Spleen (tissue), 13 donors: Measurements from ENCODE around the gene ERBB2. TPM values are rescaled to one million over a fixed set of nuclear protein-coding genes. Genes with fewer than 3 reads are reported as not detected.

Experiments used
- DNase-seq: peaks from one replicate; pipeline ENCODE4 v3.0.0-alpha.2; 2020
- H3K27ac ChIP-seq, 8 donors: fragments of 200-600 bp; sonication (generic) in 7 of 8; 1 replicate in 4 of 8; 2 replicates in 4 of 8; pipeline versions ENCODE4 v1.5.0 to v1.8.0; 2016 to 2021; ENCODE audit warnings: inconsistent platforms in 4 of 8, mild to moderate bottlenecking in 4 of 8, moderate library complexity in 1 of 8
- H3K27me3 ChIP-seq, 7 donors: fragments of 200-600 bp; sonication (generic) in 6 of 7; replicated peaks in 1 of 7; 1 replicate in 4 of 7; 2 replicates in 3 of 7; pipeline versions ENCODE4 v1.5.0 to v1.8.0; 2016 to 2021; ENCODE audit warnings: inconsistent platforms in 3 of 7, mild to moderate bottlenecking in 1 of 7
- H3K36me3 ChIP-seq, 6 donors: fragments of 200-600 bp; sonication (generic) in 5 of 6; 1 replicate in 4 of 6; 2 replicates in 2 of 6; pipeline versions ENCODE4 v1.5.0 to v1.8.0; 2016 to 2021; ENCODE audit warnings: inconsistent platforms in 2 of 6
- H3K4me1 ChIP-seq, 6 donors: fragments of 200-600 bp; sonication (generic) in 5 of 6; 1 replicate in 3 of 6; 2 replicates in 3 of 6; pipeline versions ENCODE4 v1.5.0 to v1.8.0; 2016 to 2021; ENCODE audit warnings: inconsistent platforms in 3 of 6
- H3K4me3 ChIP-seq, 8 donors: fragments of 200-600 bp; sonication (generic) in 7 of 8; 1 replicate in 4 of 8; 2 replicates in 4 of 8; pipeline versions ENCODE4 v1.5.0 to v1.8.0; 2016 to 2021; ENCODE audit warnings: inconsistent platforms in 4 of 8, mild to moderate bottlenecking in 4 of 8, moderate library complexity in 2 of 8
- H3K9me3 ChIP-seq, 8 donors: fragments of 200-600 bp; sonication (generic) in 7 of 8; 1 replicate in 4 of 8; 2 replicates in 4 of 8; pipeline versions ENCODE4 v1.5.0 to v1.8.0; 2016 to 2021; ENCODE audit warnings: inconsistent platforms in 4 of 8
- POLR2A ChIP-seq, 3 donors: fragments of 450-650 bp; IDR thresholded peaks; one replicate each; pipeline ENCODE4 v1.5.1; 2017; ENCODE audit warnings: antibody characterized with exemption in 3 of 3, mild to moderate bottlenecking in 1 of 3
- POLR2AphosphoS5 ChIP-seq, 3 donors: sonication (generic); formaldehyde crosslinking; IDR thresholded peaks; one replicate each; pipeline ENCODE4 v1.5.1; 2017; ENCODE audit warnings: antibody characterized with exemption in 3 of 3
- WGBS, 5 donors: extraction: QIAGEN DNeasy Blood & Tissue Kit in 3 of 5; methylation state at CpG; one replicate each; pipeline versions ENCODE4 v1.1.5 to v1.1.7; 2013 to 2018; 5-methylcytosine and 5-hydroxymethylcytosine counted together
- intact Hi-C: fragments of 100-400 bp; cut with DNase I; formaldehyde crosslinking; loops from one replicate; pipeline ENCODE4 v1.15.0; 2023; ENCODE audit warnings: low total_unique reads
- long read RNA-seq, 2 donors: transcript quantifications; one replicate each; lab custom pipeline, GENCODE V29; 2026
- polyA plus RNA-seq, 3 donors: library from polyadenylated mRNA; stranded (reverse); fragments of 200-250 nt; gene quantifications; one replicate each; pipeline ENCODE4 v1.2.1, GENCODE V29; 2013
- total RNA-seq, 7 donors: library from RNA; depleted of rRNA in 3 of 7; stranded (reverse); fragments of >200 nt in 3 of 7; fragmentation: NEBNext Ultra II Directional in 4 of 7; extraction: Animal tissue kit (Norgen Biotek cat#: 25700) in 4 of 7; gene quantifications; one replicate each; pipeline versions ENCODE4 v1.1.0 to v1.2.1, GENCODE V29; 2016 to 2021
- TF ChIP-seq, protein P1 (sequence below), 11 experiments: fragments of 200-600 bp in 7 of 11; fragments of 450-650 bp in 4 of 11; sonication (generic) in 4 of 11; IDR thresholded peaks in 8 of 11; conservative IDR thresholded peaks in 3 of 11; 1 replicate in 7 of 11; 2 replicates in 4 of 11; pipeline versions ENCODE4 v1.4.0 to v1.8.0; 2016 to 2021; ENCODE audit warnings: antibody characterized with exemption in 11 of 11, inconsistent platforms in 4 of 11, mild to moderate bottlenecking in 1 of 11
- donor health status: healthy with polysubstance abuse.
- donor health status: DM: no; HTN: no; CAD: no; lungs with moderate emphysema.
- donor health status: DM: no; HTN: no; CAD: no.
- donor health status: Bipolar disorder and iron deficiency.
- donor health status: healthy.
- donor health status: DM: no; HTN: no; CAD: no.
- donor health status: DM: yes; HTN: yes; CAD: no.

The ERBB2 gene
- total RNA-seq, result 10 to 100 TPM in 5 of 7 donors, 1 to 10 TPM in 2; 8.5 to 15.9 (median 13.8) TPM
- polyA plus RNA-seq, result 1 to 10 TPM; 3.4 to 6.6 (median 4.3) TPM
- long read RNA-seq, donor 1, partial matches to known transcripts, result 8 of 8 reads
- long read RNA-seq, donor 1, other reads (novel, unspliced or antisense), result 0 of 8 reads
- long read RNA-seq, donor 2, full-length matches to known transcripts, result 3 of 51 reads
- long read RNA-seq, donor 2, partial matches to known transcripts, result 13 of 51 reads
- long read RNA-seq, donor 2, other reads (novel, unspliced or antisense), result 35 of 51 reads

DNA sequence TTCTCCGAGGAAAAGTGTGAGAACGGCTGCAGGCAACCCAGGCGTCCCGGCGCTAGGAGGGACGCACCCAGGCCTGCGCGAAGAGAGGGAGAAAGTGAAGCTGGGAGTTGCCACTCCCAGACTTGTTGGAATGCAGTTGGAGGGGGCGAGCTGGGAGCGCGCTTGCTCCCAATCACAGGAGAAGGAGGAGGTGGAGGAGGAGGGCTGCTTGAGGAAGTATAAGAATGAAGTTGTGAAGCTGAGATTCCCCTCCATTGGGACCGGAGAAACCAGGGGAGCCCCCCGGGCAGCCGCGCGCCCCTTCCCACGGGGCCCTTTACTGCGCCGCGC lies at the start of gene ERBB2:
TSS of gene ERBB2 (plus strand) at position 247 of the 330 bp plus-strand sequence. CDS start 175 bp downstream, outside the sequence.
- DNase-seq, result no peak
- Histone ChIP-seq H3K36me3 (peaks cover 0 to 6% (median 0%) of the 10 kb centered on the region in 6 donors), H3K4me3 (peak within 1 kb of the TSS; percentile 31 to 66 (median 42)), H3K27me3 (peaks cover 0 to 40% (median 24%) of the 10 kb centered on the region in 7 donors), H3K27ac (peak within 1 kb of the TSS in 6 of 8 donors; percentile 10 to 70 (median 51)), H3K4me1 (peaks cover 0 to 22% (median 5%) of the 10 kb centered on the region in 6 donors), H3K9me3 (no peaks in the 10 kb centered on the region)
- intact Hi-C loops, result no loop called here
- peak; percentile 37 to 62 (median 41) for TF ChIP-seq POLR2AphosphoS5 (IDR thresholded peaks at IDR 0.05)
- TF ChIP-seq, protein P1, sequence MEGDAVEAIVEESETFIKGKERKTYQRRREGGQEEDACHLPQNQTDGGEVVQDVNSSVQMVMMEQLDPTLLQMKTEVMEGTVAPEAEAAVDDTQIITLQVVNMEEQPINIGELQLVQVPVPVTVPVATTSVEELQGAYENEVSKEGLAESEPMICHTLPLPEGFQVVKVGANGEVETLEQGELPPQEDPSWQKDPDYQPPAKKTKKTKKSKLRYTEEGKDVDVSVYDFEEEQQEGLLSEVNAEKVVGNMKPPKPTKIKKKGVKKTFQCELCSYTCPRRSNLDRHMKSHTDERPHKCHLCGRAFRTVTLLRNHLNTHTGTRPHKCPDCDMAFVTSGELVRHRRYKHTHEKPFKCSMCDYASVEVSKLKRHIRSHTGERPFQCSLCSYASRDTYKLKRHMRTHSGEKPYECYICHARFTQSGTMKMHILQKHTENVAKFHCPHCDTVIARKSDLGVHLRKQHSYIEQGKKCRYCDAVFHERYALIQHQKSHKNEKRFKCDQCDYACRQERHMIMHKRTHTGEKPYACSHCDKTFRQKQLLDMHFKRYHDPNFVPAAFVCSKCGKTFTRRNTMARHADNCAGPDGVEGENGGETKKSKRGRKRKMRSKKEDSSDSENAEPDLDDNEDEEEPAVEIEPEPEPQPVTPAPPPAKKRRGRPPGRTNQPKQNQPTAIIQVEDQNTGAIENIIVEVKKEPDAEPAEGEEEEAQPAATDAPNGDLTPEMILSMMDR (IDR thresholded peaks at IDR 0.05 in 8 of 11, conservative IDR thresholded peaks at IDR 0.05 in 3 of 11), result no peak
- 12 to 18% (median 16%) methylated on average over 12 to 20 of the region's 20 CpGs for WGBS, 5 donors

DNA sequence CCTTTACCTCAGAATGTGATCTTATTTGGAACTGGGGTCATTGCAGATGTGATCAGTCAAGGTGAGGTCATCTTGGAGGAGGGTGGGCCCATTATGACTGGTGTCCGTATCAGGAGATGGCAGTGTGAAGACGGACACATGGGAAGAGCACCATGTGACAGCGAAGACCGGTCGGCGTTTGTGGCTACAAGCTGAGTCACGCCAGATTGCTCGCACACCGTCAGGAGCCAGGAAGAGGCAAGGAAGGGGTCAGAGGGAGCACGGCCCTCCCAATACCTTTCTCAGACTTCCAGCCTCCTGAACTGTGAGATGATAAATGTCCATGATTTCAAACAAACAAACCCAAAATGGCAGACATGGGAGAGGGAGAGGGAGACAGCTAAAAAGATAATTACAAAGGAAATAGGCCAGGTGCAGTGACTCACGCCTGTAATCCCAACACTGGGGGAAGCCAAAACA lies 49.7 kb upstream of the ERBB2 start:
- no peak for TF ChIP-seq POLR2A (IDR thresholded peaks at IDR 0.05)
- TF ChIP-seq, protein P1 (IDR thresholded peaks at IDR 0.05 in 8 of 11, conservative IDR thresholded peaks at IDR 0.05 in 3 of 11), result no peak
- TF ChIP-seq POLR2AphosphoS5 (IDR thresholded peaks at IDR 0.05), result peak in 1 of 3 donors; percentile 4
- H3K36me3 ChIP-seq, result peaks cover 0 to 76% (median 3%) of the 10 kb centered on the region in 6 donors
- H3K27ac ChIP-seq, result no peak overlapping the region
- H3K9me3 ChIP-seq, result no peaks in the 10 kb centered on the region
- intact Hi-C loops, result no loop called here
- H3K27me3 ChIP-seq, result no peaks in the 10 kb centered on the region
- DNase-seq, result no peak
- no peak overlapping the region for H3K4me3 ChIP-seq
- 83 to 92% (median 91%) methylated on average over 11 of the region's 11 CpGs for WGBS, 5 donors
- peaks cover 0 to 95% (median 25%) of the 10 kb centered on the region in 6 donors for H3K4me1 ChIP-seq

DNA sequence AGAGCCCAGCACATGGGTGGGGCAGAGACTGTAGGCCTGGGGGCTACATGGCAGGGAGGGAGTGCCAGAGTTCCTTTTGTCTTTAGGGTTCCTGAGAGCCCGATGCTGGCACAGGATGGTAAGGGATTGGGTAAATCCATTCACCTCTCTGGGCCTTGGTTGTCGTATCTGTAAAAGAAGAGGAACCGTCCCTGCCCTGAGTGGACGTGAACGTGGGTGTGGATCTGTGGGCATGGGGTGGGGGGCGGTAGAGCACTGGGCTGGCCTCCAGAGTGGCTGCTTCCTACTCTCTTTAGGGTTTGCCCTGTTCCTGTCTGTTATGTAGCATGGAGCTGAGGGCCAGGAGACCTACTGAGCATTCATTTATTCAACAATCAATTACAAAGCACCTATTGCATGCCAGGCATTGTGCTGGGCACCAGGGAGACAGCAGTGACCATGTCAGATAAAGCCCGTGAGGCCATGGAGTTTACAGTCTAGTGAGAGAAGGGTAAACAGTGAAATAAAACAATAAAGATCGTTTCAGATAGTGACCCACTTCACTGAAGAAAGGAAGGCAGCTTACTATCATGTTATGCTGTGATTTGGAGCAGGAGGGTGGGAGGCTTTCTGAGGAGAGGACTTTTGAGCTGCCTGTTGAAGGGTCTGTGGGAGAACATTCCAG lies 47.8 kb upstream of the ERBB2 start:
- H3K9me3 ChIP-seq, result no peaks in the 10 kb centered on the region
- H3K36me3 ChIP-seq, result peaks cover 0 to 82% (median 13%) of the 10 kb centered on the region in 6 donors
- H3K27me3 ChIP-seq, result no peaks in the 10 kb centered on the region
- intact Hi-C loops, result no loop called here
- 49 to 65% (median 60%) methylated on average over 8 of the region's 8 CpGs for WGBS, 5 donors
- H3K4me1 ChIP-seq, result peaks cover 0 to 81% (median 20%) of the 10 kb centered on the region in 6 donors
- H3K27ac ChIP-seq, result peak overlapping the region in 2 of 8 donors; percentile 9 to 21
- no peak for TF ChIP-seq POLR2A (IDR thresholded peaks at IDR 0.05)
- TF ChIP-seq POLR2AphosphoS5 (IDR thresholded peaks at IDR 0.05), result no peak
- TF ChIP-seq, protein P1 (IDR thresholded peaks at IDR 0.05 in 8 of 11, conservative IDR thresholded peaks at IDR 0.05 in 3 of 11), result no peak
- H3K4me3 ChIP-seq, result no peak overlapping the region
- no peak for DNase-seq
